Fibroblast of skin of scalp (primary cell): ENCODE measurements around the gene CHD9NB.
"Not testable (repeated sequence)": the region's sequence is repeated elsewhere in the genome, so short reads cannot be mapped to it uniquely, and the experiment has no call there.

Experiments
- DNase-seq: peaks from one replicate; pipeline ENCODE4 v3.0.0-alpha.2; 2013

CHD9NB gene

GRCh38 chr16:53083119-53083518, 30.4 kb upstream of the CHD9NB start:
- no peak for DNase-seq

GRCh38 chr16:53082509-53082908, 29.8 kb upstream of the CHD9NB start:
- no peak for DNase-seq

- DNase-seq, result no peak
Observed at GRCh38 chr16:53081686-53082407, 29.1 kb upstream of the CHD9NB start.

- no peak for DNase-seq
Observed at GRCh38 chr16:53081032-53081424, 28.3 kb upstream of the CHD9NB start.

- DNase-seq, result peak; percentile 84
Observed at GRCh38 chr16:53080345-53081031, 27.8 kb upstream of the CHD9NB start.

- no peak for DNase-seq
Observed at GRCh38 chr16:53078765-53079485, 26.2 kb upstream of the CHD9NB start.

- no peak for DNase-seq
Observed at GRCh38 chr16:53078247-53078646, 25.6 kb upstream of the CHD9NB start.

- DNase-seq, result not testable (repeated sequence)
Observed at GRCh38 chr16:53075461-53075860, 22.8 kb upstream of the CHD9NB start.

- not testable (repeated sequence) for DNase-seq
Observed at GRCh38 chr16:53074296-53074695, 21.6 kb upstream of the CHD9NB start.

GRCh38 chr16:53073022-53073421, 20.3 kb upstream of the CHD9NB start:
- no peak for DNase-seq

GRCh38 chr16:53071748-53072301, 19.1 kb upstream of the CHD9NB start:
- DNase-seq, result no peak

GRCh38 chr16:53069772-53070171, 17.1 kb upstream of the CHD9NB start:
- no peak for DNase-seq

GRCh38 chr16:53068423-53068833, 15.7 kb upstream of the CHD9NB start:
- DNase-seq, result no peak

GRCh38 chr16:53067675-53068074, 15.0 kb upstream of the CHD9NB start:
- no peak for DNase-seq

GRCh38 chr16:53065461-53066061, 12.9 kb upstream of the CHD9NB start:
- DNase-seq, result no peak

GRCh38 chr16:53064081-53064578, 11.4 kb upstream of the CHD9NB start:
- no peak for DNase-seq

- DNase-seq, result no peak
Observed at GRCh38 chr16:53061701-53062159, 9.0 kb upstream of the CHD9NB start.

GRCh38 chr16:53061256-53061655, 8.6 kb upstream of the CHD9NB start:
- DNase-seq, result no peak

GRCh38 chr16:53059672-53060071, 7.0 kb upstream of the CHD9NB start:
- no peak for DNase-seq

GRCh38 chr16:53058882-53059281, 6.2 kb upstream of the CHD9NB start:
- no peak for DNase-seq

- no peak for DNase-seq
Observed at GRCh38 chr16:53058441-53058840, 5.7 kb upstream of the CHD9NB start.

- DNase-seq, result no peak
Observed at GRCh38 chr16:53057658-53058057, 5.0 kb upstream of the CHD9NB start.
